HG02840 (cell line): ENCODE data around the gene RAB8B.
"Not testable (repeated sequence)": the region's sequence is repeated elsewhere in the genome, so short reads cannot be mapped to it uniquely, and the experiment has no call there.

Experiments
- ATAC-seq: cut with Tn5 transposase; IDR thresholded peaks from one replicate; pipeline ENCODE4 v1.9.1; 2021; ENCODE audit warnings: mild to moderate bottlenecking, moderate library complexity, moderate number of reproducible peaks; ENCODE audit not compliant: unreplicated experiment, low FRiP score

Gene RAB8B

DNA sequence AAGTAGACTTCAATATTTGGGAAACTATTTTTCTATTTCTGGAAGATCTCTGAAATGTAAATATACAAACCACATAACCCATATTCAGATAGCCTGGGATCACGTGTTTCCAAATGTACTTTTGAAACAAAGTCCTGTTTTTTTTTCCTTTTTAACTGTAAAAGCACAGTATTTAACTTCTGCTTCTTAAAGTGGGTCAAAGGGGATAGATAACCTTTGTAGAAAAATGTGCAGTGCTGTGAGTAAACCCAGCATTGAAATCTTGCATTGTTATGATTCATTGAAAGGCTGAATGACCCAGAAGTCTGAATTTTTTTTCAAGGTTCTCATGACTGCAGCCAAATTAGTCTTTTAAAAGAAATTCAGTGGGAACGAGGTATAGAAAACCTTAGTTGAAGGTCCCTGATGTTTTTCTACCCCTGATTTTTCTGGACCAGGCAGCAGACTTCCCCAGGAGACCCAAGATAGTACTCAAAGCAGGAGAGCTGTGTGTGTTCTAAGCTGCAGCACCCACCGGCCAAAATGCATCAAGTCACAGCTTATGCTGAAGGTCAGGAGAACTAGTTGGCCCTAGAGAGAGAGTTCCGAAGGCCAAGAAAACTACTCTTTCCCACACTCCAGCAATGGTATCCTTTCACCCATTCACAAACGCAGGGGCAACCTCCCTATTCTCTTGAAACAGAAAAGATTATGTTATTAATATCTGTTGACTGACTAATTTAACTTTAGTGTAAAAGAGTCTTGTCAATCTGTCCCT, 44.4 kb downstream of the RAB8B start:
- no peak for ATAC-seq

DNA sequence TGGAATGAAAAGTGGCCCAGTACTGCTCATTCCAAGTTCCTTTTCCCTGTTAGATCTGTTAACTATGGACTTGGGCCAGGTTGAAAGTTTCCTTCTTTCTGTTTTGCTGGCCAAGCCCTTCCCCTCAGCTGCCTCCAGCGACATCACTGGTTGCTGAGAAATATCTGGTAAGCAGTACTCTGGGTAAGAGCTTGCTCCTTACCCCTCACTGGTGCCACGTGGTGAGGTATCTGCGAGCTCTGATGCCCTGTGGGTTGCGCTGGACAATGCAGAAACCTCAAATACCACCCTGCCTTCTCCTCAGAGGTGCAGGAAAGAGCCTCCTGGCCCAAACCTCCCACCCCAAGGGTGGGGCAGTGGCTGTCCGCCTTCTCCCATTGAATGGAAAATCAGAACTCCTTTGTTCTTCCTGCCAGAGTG, 45.1 kb downstream of the RAB8B start:
- no peak for ATAC-seq

DNA sequence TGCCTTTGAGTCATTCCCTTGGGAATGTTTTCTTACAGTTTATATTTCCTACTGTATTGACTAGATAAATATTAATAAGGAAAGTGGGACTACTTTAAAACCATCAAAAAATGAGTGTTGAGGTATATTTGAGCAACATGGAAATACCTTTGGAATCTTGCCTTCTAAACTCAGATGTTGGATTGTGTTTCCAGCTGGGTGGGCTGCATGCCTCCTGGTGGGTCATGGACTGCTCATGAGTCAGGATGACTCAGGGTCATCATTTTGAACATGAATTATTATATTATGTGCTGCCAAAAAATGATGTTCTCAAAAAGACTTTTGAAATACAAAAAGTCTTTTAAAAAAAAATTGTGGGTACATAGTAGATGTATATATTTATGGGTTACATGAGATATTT, 46.9 kb downstream of the RAB8B start:
- no peak for ATAC-seq

DNA sequence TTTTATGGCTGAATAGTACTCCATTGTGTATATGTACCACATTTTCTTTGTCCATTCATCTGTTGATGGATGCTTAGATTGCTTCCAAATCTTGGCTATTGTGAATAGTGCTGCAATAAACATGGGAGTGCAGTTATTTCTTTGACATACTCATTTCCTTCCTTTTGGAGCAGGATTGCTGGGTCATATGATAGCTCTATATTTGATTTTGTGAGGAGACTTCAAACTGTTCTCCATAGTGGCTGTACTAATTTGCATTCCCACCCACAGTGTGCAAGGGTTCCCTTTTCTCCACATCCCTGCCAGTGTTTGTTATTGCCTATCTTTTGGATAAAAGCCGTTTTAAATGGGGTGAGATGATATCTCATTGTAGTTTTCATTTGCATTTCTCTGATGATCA, 47.7 kb downstream of the RAB8B start:
- not testable (repeated sequence) for ATAC-seq

DNA sequence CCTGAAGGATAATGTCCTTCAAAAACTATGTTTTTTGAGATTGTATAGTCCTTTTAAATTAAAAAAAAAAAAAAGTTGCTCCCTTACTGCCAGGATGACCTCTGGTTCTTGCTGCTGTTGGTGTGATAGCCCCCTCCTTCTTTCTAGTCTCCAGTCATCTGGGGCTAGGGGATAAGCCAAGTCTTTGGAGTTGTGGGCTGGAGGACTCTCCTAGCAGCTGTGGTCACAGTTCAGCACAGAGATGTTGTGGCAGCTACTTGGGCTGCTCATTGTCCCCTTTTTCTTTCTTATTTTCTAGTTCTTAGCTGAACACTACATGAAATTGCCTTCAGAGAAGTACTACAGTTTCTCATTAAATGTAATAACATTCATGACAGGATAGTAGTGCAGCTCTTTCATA, 48.8 kb downstream of the RAB8B start:
- no peak for ATAC-seq

DNA sequence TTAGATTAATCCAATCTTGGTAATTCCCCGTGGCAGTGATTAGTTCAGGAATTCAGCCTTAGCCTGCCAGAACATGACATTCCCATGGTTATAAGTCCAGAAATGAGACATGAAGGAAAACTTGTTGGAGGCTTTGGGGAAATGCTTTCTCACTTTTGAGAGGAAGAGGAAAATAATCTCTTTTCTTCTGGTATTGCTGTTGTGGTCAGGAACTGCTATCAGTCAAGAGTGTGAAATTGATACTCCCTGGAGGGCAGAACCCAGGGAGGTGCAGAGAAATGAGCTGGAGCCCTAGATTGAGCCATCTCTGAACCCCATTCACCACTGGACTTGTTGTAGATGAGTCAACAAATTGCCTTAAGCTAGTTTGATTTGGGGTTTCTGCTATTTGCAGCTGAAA, 49.4 kb downstream of the RAB8B start:
- ATAC-seq, result no peak

DNA sequence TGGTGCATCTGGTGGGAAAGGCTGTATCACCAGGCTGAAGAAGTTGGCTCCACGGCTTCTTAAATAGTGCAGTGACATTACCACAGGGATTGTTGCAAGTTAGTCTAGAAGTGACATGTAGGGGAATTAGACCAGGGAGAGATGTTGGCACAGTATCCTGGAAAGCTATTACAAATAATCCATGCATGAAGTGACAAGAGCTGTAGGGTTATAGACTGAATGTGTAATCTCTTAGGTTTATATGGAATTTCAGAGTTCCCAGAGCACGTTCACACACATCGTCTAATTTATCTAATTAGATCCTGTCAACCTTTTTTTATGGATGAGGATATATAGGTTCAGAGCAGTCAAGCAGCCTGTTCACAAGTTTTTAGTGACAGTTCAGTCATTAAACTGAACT, 50.7 kb downstream of the RAB8B start:
- no peak for ATAC-seq

DNA sequence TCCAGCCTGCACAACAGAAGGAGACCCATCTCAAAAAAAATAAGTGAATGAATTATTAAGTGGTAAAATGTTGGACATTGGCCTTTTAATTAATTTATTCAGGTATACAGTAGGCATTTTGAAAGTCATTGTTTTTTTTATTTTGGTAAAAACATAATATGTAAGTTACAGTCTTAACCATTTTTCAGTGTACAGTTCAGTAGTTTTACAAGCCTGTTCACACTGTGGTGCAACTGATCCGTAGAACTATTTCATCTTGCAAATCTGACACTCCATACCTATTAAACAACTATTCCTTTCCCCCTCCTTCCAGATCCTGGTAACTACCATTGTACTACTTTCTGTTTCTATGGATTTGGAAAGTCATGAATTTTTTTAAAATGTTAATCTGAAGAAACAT, 51.9 kb downstream of the RAB8B start:
- ATAC-seq, result no peak

DNA sequence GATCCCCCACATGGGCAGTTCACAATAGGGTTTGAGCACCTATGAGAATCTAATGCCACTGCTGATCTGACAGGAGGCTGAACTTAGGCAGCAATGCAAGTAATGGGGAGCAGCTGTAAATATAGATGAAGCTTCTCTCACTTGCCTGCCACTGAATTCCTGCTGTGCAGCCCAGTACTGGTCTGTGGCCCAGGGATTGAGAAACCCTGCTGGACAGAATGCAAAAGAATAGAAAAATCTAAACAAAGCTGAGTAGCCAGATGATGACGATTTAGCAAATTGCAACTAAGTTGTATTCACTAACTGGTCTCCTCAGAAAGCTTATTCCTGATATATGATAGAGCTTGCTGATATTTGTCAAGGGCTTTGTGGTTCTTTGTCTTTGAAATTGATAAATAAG, 53.7 kb downstream of the RAB8B start:
- ATAC-seq, result no peak

DNA sequence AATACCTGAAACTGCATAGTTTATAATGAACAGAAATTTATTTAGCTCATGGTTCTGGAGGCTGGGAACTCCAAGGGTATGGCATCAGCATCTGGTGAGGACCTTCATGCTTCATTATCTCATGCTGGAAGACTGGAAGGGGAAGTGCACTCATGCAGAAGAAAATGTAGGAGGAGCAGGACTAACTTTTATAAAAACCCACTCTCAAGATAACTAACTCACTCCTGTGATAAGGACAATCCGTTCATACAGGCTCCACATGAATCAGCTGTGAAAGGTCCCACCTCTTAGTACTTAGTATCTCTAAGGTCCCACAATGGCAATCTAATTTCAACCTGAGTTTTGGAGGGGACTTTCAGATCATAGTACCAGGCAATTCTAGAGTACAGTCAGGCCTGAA, 54.4 kb downstream of the RAB8B start:
- ATAC-seq, result no peak

DNA sequence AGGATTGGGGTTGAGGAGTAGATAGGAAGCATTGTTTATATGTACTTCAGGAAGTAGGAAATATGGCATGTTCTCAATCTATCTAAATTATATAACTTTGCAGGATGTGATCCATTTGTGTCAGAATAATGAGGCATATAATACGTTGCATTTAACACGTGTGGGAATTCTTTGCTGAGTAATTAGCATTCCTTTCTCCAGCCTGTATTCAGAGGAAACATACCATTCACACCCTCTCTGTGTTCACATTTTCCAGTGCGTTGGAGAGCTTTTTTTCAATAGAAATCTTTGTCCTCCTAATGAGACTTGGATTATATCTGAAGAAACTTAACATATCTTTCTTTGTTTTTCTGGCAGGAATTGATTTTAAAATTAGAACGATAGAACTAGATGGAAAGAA, 55.0 kb downstream of the RAB8B start:
- ATAC-seq, result no peak

DNA sequence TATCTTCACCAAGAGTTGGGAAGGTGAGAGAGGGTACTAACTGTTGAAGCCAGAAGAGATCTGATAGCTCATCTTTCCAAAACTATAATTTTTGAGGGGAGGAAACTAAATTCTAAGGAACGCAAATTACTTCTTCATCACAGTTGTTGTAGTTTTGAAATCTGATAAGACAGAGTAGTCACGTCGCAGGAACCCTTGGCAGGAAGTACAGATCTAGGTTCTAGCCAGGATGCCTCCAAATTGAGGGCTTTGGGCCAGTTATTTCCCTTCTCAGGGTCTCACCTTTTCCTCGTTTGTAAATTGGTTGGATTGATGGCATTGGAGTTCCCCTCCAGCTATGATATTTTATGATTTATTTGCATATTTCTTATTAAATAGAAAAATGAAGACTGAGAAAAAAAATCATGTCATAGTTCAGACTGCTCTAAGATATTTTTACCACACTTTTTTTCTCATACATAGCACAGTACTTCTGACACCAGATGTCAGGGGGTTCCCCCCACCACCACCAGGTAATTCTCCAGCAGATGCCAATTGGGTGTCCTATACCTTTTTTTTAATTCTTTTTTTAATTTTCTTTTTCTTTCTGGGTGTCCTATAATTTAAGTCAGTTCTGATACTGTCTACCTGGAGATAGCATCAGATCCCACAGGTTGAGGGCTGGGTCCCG, 55.7 kb downstream of the RAB8B start:
- ATAC-seq, result no peak

DNA sequence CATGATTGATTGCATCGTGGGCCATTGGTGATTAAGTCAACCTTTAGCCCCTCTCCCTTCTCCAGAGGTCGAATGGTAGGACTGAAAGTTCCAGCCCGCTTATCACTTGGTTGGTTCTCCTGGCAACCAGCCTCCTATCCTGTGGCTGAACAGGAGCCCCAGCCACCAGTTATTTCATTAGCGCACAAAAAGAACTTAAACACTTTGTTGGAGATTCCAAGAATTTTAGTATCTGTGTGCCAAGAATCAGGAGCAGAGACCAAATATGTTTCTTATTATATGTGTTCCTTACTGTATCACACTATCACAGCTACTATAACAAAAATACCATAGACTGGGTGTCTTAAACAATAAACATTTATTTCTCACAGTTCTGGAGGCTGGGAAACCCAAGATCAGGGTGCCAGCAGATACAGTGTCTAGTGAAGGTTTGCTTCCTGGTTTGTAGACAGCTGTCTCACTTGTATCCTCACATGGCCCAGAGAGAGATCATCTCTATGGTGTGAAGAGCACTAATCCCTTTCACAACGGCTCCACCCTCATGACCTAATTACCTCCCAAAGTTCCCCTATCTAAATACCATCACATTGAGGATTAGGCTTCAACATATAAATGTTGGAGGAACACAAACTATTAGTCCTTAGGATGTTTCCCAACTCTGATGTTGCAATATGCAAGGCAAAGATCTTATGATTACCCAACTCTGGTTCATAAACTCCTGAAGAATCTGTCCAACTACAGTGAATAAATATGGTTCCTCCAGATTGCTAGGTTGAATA, 57.5 kb downstream of the RAB8B start:
- no peak for ATAC-seq

DNA sequence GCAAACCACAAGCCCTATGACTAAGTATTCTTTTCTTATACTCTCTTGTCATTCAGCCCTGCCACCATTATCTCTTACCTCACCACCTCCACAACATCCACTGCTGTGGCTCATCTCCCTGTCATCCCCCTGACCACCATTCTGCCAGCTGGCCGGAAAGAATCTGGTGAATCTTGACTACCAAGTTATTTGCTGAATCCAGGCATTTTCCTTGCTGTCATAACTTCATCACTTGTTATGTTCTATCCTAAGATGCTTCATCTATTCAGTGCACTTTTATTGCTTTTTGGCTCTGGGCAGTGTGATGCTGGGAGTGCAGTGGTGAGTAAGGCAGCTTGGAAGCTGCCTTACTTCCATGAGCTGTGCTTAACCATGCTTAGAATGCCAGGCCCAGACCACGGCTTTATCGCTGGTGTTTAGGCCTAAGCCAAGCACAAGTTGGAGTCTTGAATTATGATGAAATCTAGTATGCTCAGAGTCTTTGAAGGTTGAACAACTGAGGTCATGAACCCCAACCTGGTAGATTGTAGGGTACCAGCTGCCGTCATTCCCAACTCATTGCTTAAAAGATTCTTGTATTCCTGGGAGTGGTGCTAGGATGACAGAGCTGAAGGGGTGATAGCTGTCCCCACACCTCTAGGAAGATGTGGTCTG, 61.0 kb downstream of the RAB8B start:
- ATAC-seq, result no peak

DNA sequence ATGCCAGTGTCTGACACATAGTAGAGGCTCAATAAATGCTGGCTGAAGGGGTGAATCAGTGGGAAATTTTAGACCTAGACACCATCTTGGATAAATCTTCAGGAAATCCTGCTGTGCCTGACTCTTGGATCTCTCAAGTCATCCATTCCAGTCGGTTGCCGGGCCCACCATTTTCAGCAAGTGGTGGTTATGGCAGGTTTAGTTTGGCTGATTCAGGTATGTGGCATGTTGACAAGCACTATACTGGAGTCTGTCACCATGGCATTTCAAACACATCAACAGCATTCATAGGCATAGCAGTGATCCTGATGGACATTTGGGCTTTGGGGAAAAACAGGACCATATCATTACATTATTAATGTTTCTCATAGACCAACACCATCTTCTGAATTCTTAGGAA, 62.3 kb downstream of the RAB8B start:
- no peak for ATAC-seq

DNA sequence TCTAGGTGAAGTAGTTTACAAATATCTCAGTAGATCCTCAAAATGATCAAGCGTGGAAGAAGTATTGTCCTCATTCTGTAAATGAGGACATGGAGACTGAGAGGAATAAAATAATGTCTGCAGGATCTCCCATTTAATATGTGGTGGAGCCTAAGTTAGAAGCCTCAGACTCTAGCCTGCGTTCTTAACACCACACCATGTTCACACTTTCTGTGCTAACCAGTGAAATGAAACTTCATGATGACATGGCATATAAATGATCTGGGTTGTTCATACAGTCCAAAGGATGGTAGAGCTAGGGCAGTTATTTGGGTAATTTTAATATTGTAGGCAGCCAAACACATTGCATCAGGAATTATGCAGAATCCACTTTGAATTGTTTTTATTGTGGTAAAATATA, 62.9 kb downstream of the RAB8B start:
- no peak for ATAC-seq

DNA sequence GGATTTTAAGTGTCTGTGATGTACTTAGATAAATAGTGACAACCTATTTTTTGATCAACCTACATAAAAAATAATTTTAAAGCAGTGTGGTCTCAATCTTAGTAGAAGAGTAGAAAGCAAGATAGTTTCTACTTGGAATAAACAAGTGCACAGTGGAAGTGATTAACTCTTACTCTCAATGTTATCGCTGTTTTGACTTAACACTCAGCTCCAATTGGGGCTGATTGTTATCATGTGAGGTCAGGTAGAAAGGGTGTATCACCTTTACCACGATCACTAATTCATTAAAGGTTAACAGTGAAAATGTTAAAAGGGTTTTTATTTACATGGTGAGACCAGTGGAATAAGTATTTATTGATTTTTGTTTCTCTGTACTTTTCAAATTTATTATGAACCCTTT, 65.6 kb downstream of the RAB8B start:
- no peak for ATAC-seq

DNA sequence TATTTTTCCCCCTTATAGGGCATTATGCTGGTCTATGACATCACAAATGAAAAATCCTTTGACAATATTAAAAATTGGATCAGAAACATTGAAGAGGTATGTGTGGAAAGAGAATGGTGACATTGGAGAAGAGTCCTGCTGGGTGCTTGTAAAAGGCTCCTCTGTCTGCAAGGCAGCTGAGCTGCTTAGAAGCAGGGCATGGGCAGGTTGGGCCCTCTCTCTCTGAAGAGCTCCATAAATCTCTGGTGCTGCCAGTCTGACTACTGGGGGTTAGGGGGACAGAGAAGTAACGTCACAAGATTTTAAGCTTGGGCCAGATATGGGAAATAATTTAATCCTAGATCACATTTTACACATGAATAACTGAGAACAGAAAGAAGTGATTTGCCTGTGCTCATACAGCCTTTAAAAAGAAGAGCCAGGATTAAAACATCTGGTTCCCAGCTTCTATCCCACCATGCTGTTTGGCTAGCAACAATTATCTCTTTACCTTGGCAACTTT, 66.1 kb downstream of the RAB8B start:
- no peak for ATAC-seq

DNA sequence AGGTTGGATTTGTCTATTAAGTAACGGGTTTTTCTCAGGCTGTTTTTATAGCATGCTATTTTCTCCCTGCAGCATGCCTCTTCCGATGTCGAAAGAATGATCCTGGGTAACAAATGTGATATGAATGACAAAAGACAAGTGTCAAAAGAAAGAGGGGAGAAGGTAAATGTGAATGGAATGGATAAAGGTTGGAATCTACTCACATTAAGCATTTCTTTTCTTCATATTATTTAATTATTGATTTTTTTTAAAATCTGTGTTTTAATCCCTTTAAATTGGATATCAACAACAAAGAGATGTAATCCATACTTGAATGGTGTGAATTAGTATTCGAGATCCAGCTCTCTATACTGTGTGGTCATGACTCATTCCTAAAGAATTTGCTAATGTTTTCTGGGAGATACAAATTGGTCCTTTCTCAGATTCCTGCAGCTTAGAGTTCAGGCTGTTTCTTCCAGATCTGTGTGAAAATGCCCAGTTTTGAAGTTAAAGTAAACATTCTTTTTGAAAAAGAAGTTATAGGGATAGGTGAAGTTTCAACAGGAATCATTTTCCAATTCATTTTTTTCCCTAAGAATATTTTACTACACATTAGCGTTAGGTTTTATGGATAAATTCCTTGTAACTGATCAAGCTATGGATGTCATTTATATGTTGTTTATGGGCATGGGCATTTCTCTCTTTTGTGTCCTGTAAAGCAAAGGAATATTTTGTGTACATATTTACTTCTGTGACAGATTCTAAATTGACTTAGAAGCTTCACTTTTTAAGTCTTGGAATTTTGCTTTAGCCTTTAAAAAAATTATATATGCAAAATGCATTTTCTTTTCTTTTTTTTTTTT, 67.2 kb downstream of the RAB8B start:
- ATAC-seq, result no peak

DNA sequence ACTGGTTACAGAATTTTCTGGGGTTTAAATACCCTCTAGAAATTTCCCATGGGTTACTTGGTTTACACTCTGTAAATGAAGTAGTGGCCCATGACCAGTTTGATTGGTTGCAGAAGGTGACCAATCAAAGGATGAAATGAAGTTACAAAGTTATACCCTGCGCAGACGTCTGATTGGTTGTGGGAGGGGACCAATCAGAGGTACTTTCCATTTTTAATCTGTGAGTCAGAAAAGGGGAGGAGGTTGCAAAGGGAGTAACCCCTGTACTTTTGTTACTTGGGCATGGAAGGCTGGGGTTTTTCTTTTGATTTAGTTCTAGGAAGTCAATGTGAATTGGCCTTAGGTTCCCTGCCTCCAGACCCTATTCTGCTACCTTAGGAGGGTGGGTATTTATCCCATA, 69.3 kb downstream of the RAB8B start:
- ATAC-seq, result no peak
